Measurements from ENCODE around the gene HTR1B.

GRCh38 chr6:77433888-77434287 is 29.4 kb downstream of the HTR1B start:
- no peak for TF ChIP-seq CTCF (conservative IDR thresholded peaks at IDR 0.05)
- TF ChIP-seq ZFX (IDR thresholded peaks at IDR 0.05) = no peak
